Thyroid gland (tissue), 4 donors: ENCODE data around the gene TENT4A. TPM values are rescaled to one million over a fixed set of nuclear protein-coding genes. Genes with fewer than 3 reads are reported as not detected.
A peak's percentile ranks its signal among the peaks of the same experiment; 100 is the strongest.
"Not testable (repeated sequence)": the region's sequence is repeated elsewhere in the genome, so short reads cannot be mapped to it uniquely, and the experiment has no call there.

Source experiments
- DNase-seq, 2 donors: peaks; one replicate each; pipeline ENCODE4 v3.0.0-alpha.2; 2019
- H3K27ac ChIP-seq, 3 donors: fragments of 200-600 bp; sonication (generic); 1 replicate in 2 of 3; 2 replicates in 1 of 3; pipeline ENCODE4 v1.5.1; 2016 to 2019; ENCODE audit warnings: mild to moderate bottlenecking in 1 of 3, moderate library complexity in 1 of 3
- H3K27me3 ChIP-seq: fragments of 200-600 bp; sonication (generic); one replicate; pipeline ENCODE4 v1.5.1; 2019
- H3K36me3 ChIP-seq, 2 donors: fragments of 200-600 bp; sonication (generic); one replicate each; pipeline ENCODE4 v1.5.1; 2016 to 2019
- H3K4me1 ChIP-seq, 2 donors: fragments of 200-600 bp; sonication (generic); one replicate each; pipeline ENCODE4 v1.5.1; 2017 to 2019
- H3K4me3 ChIP-seq, 3 donors: fragments of 200-600 bp; sonication (generic); replicated peaks in 1 of 3; 1 replicate in 2 of 3; 2 replicates in 1 of 3; pipeline ENCODE4 v1.5.1; 2016; ENCODE audit warnings: mild to moderate bottlenecking in 1 of 3
- H3K9me3 ChIP-seq: fragments of 200-600 bp; sonication (generic); one replicate; pipeline ENCODE4 v1.5.1; 2017
- CTCF ChIP-seq, 6 experiments: fragments of 200-600 bp in 3 of 6; fragments of 450-650 bp in 3 of 6; sonication (generic) in 3 of 6; IDR thresholded peaks; one replicate each; pipeline ENCODE4 v1.5.1; 2016 to 2019; ENCODE audit warnings: antibody characterized with exemption in 6 of 6, mild to moderate bottlenecking in 2 of 6, inconsistent platforms in 1 of 6, moderate library complexity in 1 of 6
- POLR2A ChIP-seq, 2 donors: fragments of 450-650 bp; IDR thresholded peaks; one replicate each; pipeline ENCODE4 v1.6.1; 2017; ENCODE audit warnings: antibody characterized with exemption in 2 of 2, mild to moderate bottlenecking in 2 of 2, moderate library complexity in 1 of 2
- WGBS, 2 donors: methylation state at CpG; one replicate each; pipeline ENCODE4 v1.1.5; 2017; 5-methylcytosine and 5-hydroxymethylcytosine counted together
- intact Hi-C: fragments of 100-400 bp; cut with DNase I; formaldehyde crosslinking; loops from one replicate; pipeline ENCODE4 v1.15.1; 2023
- total RNA-seq, 4 donors: library from RNA; depleted of rRNA; stranded (reverse); fragments of >200 nt; gene quantifications; one replicate each; pipeline ENCODE4 v1.2.3, GENCODE V29; 2016

TENT4A gene
- 10 to 100 TPM; 19.8 to 41.2 (median 29.4) TPM for total RNA-seq

DNA sequence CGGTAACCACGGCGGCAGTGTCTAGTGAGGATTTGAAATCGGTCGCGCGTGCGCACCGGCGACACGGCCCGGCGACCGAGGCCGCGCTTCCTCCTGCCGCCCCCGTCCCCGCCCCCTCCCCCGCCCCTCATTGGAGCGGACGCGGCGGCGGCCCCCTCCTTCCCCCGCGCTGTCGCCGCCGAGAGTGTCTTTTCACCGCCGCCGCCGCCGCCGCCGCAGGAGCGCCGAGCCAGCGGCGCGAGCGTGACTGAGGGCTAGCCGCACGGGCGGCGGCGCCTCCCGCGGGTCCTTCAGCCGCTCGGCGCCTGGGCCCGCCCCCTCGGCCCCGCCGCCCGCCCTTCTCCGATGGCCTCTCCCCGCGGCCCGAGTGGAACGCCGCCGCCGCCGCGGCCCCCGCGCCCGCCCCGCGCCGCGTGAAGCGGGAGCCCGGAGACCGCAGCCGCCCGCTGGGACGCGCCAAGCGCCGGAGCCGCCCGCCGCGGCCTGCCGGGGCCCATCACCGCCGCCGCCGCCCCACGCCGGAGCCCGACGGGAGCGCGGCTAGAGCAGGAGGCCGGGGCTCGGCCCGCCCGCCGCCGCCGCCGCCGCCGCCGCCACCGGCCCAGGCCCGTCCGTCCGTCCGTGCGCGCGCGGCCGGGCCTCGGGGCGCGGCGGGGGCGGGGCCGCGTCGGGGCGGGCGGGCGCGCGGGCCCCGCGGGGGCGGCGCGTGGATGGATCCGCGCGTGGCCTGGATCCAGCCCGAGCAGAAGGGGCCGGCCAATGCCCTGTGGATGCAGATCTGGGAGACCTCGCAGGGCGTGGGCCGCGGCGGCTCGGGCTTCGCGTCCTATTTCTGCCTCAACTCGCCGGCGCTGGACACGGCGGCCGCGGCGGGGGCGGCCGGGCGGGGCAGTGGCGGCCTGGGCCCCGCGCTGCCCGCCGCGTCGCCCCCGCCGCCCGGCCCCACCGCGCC, at the start of gene TENT4A:
TSS of gene TENT4A (plus strand) at position 159 of the 952 bp plus-strand sequence. CDS start at position 711, 552 bp downstream.
- Histone ChIP-seq H3K36me3 (no peaks in the 10 kb centered on the region), H3K4me3 (peak within 1 kb of the TSS; percentile 61 to 85 (median 63)), H3K27ac (peak within 1 kb of the TSS; percentile 77 to 93 (median 79)), H3K27me3 (no peaks in the 10 kb centered on the region), H3K4me1 (peaks cover 31 to 44% of the 10 kb centered on the region in 2 donors), H3K9me3 (no peaks in the 10 kb centered on the region)
- DNase-seq = peak; percentile 28 to 44
- TF ChIP-seq CTCF (IDR thresholded peaks at IDR 0.05) (no peak), POLR2A (IDR thresholded peaks at IDR 0.05) (no peak)
- intact Hi-C loops = no loop called here
- WGBS, 2 donors = 0% methylated on average over 8 of the region's 174 CpGs; no CpG with 5 or more reads in 1 of the 2 donors

- intact Hi-C loops = no loop called here
- no peaks in the 10 kb centered on the region for H3K9me3 ChIP-seq
- H3K4me1 ChIP-seq = no peaks in the 10 kb centered on the region
- no peak overlapping the region for H3K4me3 ChIP-seq
- no peaks in the 10 kb centered on the region for H3K27me3 ChIP-seq
- WGBS, 2 donors = 90 to 91% methylated on average over 12 to 15 of the region's 15 CpGs
- DNase-seq = no peak
- H3K27ac ChIP-seq = no peak overlapping the region
- TF ChIP-seq CTCF (IDR thresholded peaks at IDR 0.05) = no peak
- TF ChIP-seq POLR2A (IDR thresholded peaks at IDR 0.05) = no peak
- no peaks in the 10 kb centered on the region for H3K36me3 ChIP-seq
Observed at GRCh38 chr5:6666762-6667161, 46.5 kb upstream of the TENT4A start.

DNA sequence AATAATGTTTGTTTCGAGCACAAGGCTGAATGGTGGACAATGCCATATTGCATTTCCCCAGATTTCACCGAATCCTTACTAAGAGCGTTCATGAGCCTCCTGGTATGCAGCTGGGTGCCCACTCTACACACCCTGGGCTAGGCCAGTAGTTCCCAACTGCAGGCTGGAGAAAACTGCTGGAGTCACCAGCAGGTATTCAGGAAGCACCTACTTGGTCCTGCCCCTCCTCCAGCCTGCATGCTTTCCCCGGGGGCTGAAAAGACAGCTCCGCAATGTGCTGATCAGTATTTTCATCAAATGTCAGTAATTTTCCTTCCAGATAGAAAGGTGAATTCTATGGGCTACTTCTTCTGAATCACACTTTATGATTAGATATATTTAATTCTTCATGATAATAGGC, 45.6 kb upstream of the TENT4A start:
- Histone ChIP-seq H3K4me3 (no peak overlapping the region), H3K4me1 (no peaks in the 10 kb centered on the region), H3K36me3 (no peaks in the 10 kb centered on the region), H3K9me3 (no peaks in the 10 kb centered on the region), H3K27me3 (no peaks in the 10 kb centered on the region), H3K27ac (no peak overlapping the region)
- no peak for TF ChIP-seq CTCF (IDR thresholded peaks at IDR 0.05)
- TF ChIP-seq POLR2A (IDR thresholded peaks at IDR 0.05) = no peak
- intact Hi-C loops = no loop called here
- 93 to 94% methylated on average over 5 of the region's 5 CpGs for WGBS, 2 donors
- no peak for DNase-seq

GRCh38 chr5:6668717-6669116, 44.5 kb upstream of the TENT4A start:
- intact Hi-C loops, H3K27ac ChIP-seq, H3K4me1 ChIP-seq, H3K36me3 ChIP-seq, DNase-seq, H3K4me3 ChIP-seq, H3K9me3 ChIP-seq, H3K27me3 ChIP-seq: not testable (repeated sequence)
- 73 to 79% methylated on average over 9 of the region's 9 CpGs for WGBS, 2 donors

GRCh38 chr5:6673031-6673430, 40.2 kb upstream of the TENT4A start:
- Histone ChIP-seq H3K36me3 (no peaks in the 10 kb centered on the region), H3K9me3 (no peaks in the 10 kb centered on the region), H3K27me3 (no peaks in the 10 kb centered on the region), H3K27ac (no peak overlapping the region), H3K4me3 (no peak overlapping the region), H3K4me1 (no peaks in the 10 kb centered on the region)
- no peak for TF ChIP-seq POLR2A (IDR thresholded peaks at IDR 0.05)
- TF ChIP-seq CTCF (IDR thresholded peaks at IDR 0.05) = no peak
- intact Hi-C loops = no loop called here
- 72 to 84% methylated on average over 5 of the region's 5 CpGs for WGBS, 2 donors
- no peak for DNase-seq
